Peyer's patch (tissue), 4 donors: ENCODE measurements around the gene TUBAL3.

Source experiments
- POLR2A ChIP-seq, 2 donors: fragments of 450-650 bp; IDR thresholded peaks; one replicate each; pipeline ENCODE4 v1.5.1; 2017; ENCODE audit warnings: antibody characterized with exemption in 2 of 2, mild to moderate bottlenecking in 2 of 2, moderate library complexity in 2 of 2
- TF ChIP-seq, protein P1 (sequence below), 6 experiments: fragments of 450-650 bp in 4 of 6; fragments of 200-600 bp in 2 of 6; sonication (generic) in 1 of 6; IDR thresholded peaks; one replicate each; pipeline ENCODE4 v1.5.1; 2017 to 2019; ENCODE audit warnings: antibody characterized with exemption in 6 of 6, mild to moderate bottlenecking in 3 of 6, moderate library complexity in 1 of 6

DNA sequence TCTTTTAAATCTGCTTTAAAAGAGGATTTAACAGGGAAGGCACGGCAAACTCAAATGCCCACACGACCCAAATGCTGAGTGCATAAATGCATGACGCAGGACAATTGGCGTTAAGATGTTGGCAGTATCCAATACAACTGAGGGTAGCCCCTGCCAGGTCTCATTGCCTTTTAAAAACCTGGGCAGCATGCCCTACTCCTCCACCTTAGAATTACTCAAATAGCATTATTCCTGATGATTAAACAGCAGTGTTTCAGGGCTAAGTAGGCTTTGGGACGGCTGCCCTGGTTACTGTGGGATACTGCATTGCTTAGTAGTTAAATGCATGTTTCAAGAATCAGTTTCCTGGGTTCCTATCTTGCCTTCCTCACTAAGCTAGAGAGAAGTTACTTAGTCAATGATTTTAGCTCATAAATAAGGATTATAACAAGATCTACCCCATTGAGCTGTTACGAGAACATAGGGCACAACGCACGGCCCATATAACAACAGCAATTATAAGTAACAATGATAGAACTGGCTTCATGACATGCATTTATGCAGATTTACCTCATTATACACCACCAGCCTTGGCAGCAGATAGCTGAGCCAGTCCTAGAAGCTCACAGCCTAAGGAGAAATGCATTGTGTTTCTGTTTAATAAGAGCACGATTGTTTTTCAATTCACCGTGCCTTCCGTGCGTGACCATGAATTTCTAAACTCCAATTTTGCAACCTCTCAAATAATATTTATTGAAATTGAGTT is 7.9 kb downstream of the TUBAL3 start:
- TF ChIP-seq, protein P1, sequence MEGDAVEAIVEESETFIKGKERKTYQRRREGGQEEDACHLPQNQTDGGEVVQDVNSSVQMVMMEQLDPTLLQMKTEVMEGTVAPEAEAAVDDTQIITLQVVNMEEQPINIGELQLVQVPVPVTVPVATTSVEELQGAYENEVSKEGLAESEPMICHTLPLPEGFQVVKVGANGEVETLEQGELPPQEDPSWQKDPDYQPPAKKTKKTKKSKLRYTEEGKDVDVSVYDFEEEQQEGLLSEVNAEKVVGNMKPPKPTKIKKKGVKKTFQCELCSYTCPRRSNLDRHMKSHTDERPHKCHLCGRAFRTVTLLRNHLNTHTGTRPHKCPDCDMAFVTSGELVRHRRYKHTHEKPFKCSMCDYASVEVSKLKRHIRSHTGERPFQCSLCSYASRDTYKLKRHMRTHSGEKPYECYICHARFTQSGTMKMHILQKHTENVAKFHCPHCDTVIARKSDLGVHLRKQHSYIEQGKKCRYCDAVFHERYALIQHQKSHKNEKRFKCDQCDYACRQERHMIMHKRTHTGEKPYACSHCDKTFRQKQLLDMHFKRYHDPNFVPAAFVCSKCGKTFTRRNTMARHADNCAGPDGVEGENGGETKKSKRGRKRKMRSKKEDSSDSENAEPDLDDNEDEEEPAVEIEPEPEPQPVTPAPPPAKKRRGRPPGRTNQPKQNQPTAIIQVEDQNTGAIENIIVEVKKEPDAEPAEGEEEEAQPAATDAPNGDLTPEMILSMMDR (IDR thresholded peaks at IDR 0.05): no peak
- TF ChIP-seq POLR2A (IDR thresholded peaks at IDR 0.05): no peak
